Fibroblast of mammary gland (primary cell): ENCODE measurements around the gene TEX44.
A peak's percentile ranks its signal among the peaks of the same experiment; 100 is the strongest.
"Not testable (repeated sequence)": the region's sequence is repeated elsewhere in the genome, so short reads cannot be mapped to it uniquely, and the experiment has no call there.

Source experiments
- DNase-seq: peaks from one replicate; pipeline ENCODE4 v3.0.0-alpha.2; 2010; ENCODE audit warnings: low read depth
- H3K4me3 ChIP-seq: 2 replicates; pipeline ENCODE4 v1.5.1; 2011; ENCODE audit warnings: low read depth, mild to moderate bottlenecking, low read length, moderate library complexity; ENCODE audit not compliant: control insufficient read depth
- TF ChIP-seq, protein P1 (sequence below): conservative IDR thresholded peaks from 2 replicates; pipeline ENCODE4 v1.5.1; 2011; ENCODE audit warnings: low read depth, low read length, inconsistent platforms; ENCODE audit not compliant: control insufficient read depth, insufficient read depth

Gene TEX44

DNA sequence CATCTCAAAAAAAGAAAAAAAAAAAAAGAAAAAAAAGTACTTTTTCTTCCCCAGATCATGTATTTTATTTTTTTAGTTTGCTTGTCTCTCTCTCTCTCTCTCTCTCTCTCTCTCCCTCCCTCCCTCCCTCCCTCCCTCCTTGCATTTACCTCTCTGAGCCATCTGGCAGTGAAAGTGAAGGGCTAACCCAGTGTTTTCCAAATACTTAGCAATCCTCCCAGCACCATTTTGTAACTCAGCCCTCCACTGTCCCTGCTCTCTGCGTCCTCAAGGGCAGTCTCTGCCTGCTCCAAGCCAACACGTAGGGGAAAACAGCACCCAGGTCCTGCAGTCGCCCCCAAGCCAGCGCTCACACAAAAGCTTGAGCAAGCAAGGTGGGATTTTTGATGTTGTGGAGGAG is 19.6 kb upstream of the TEX44 start:
- H3K4me3 ChIP-seq, result no peak overlapping the region
- DNase-seq, result no peak
- TF ChIP-seq, protein P1, sequence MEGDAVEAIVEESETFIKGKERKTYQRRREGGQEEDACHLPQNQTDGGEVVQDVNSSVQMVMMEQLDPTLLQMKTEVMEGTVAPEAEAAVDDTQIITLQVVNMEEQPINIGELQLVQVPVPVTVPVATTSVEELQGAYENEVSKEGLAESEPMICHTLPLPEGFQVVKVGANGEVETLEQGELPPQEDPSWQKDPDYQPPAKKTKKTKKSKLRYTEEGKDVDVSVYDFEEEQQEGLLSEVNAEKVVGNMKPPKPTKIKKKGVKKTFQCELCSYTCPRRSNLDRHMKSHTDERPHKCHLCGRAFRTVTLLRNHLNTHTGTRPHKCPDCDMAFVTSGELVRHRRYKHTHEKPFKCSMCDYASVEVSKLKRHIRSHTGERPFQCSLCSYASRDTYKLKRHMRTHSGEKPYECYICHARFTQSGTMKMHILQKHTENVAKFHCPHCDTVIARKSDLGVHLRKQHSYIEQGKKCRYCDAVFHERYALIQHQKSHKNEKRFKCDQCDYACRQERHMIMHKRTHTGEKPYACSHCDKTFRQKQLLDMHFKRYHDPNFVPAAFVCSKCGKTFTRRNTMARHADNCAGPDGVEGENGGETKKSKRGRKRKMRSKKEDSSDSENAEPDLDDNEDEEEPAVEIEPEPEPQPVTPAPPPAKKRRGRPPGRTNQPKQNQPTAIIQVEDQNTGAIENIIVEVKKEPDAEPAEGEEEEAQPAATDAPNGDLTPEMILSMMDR, result no peak

DNA sequence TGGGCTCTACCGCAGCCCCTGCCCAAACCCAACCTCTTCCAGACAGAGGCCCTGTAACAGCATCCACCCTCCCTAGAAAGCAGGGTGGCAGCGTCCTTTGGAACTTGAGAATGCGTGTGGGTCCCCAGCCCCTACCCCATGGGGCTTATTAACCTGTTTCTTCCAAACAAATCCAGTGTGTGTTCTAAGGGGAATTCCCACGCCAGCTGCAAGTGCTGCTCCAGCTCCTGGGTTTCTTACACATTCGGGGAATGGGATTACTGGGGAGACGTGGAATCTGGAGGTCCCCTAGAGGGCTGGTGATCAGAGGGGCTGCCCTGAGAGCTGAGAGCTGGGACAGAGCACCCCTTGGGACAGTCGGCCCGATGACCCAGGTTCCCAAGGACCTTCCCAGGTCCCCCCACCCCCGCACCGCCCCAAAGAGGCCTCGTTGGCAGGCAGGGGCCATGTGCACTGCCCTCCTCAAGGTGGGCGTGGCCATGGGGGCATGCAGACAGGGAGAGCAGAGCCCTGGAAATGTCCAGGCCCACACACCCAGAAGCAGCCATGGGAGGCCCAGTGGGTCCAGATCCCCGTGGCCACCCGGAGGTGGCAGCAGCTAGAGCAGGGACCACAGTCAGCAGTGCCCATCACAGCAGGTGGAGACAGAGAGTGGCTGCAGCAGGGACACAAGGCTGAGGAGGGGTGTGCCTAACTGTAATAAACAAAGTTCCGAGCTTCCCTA is 18.8 kb upstream of the TEX44 start:
- TF ChIP-seq, protein P1, result no peak
- no peak for DNase-seq
- H3K4me3 ChIP-seq, result no peak overlapping the region

DNA sequence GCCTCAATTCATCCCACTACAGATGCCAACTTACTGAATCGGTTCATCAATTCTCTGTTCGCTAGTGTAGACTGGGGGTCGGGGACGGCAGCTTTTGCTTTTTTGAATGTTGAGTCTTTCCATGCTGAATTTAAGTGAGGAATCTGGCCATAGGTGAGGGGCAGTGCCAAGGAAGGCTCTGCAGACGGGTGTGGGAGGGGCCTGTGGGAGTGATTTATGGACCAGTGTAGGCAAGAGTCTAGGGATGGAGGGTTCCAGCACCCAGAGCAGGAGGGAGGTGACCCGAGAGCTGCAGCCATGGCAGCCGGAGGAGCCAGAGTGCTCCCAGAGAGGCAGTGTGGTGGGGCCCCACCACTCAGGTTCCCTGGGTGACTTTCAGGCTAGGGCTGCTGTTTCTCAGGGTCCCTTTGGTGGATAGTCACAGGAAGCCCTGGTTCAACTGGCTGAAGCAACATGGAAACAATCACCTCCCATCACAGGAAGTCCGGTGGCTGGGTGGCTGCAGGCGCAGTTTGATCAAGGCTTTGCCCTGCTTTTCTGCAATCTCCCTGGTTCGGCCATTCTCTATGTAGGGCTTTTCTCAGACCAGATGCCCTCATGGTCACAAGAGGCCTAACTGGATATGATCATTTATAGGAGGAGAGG is 16.9 kb upstream of the TEX44 start:
- no peak for DNase-seq
- no peak overlapping the region for H3K4me3 ChIP-seq
- TF ChIP-seq, protein P1, result no peak

DNA sequence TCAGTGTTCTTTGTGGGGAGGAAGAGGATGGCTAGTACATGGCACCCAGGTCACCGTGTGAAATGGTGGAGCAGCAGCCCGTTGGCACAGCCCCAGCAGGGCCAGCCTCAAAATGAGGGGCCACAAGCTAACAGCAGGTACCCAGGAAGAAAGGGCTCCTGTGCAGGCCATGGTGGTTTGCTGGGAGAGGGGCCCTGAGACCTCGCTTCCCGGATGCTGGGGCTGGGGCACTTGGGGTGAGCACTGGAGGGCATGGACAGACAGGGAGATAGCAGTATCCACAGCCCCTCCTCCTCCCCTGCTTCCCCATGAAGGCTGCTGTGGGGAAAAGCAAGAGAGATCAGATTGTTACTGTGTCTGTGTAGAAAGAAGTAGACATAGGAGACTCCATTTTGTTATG is 16.2 kb upstream of the TEX44 start:
- TF ChIP-seq, protein P1, result no peak
- H3K4me3 ChIP-seq, result no peak overlapping the region
- DNase-seq, result no peak

DNA sequence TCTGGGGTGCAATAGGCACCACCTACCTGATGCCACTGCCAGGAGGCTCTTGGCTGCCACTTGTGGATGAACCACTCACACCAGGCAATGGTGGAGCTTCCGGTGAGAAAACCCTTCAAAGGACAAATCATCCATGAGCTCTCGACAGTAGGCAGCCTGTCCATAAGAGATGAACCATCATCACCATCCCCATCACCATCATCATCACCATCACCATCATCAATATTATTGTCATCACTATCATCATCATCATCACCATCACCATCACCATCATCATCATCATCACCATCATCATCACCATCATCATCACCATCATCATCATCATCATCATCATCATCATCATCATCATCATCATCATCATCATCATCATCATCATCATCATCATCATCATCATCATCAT is 14.0 kb upstream of the TEX44 start:
- not testable (repeated sequence) for DNase-seq, H3K4me3 ChIP-seq

DNA sequence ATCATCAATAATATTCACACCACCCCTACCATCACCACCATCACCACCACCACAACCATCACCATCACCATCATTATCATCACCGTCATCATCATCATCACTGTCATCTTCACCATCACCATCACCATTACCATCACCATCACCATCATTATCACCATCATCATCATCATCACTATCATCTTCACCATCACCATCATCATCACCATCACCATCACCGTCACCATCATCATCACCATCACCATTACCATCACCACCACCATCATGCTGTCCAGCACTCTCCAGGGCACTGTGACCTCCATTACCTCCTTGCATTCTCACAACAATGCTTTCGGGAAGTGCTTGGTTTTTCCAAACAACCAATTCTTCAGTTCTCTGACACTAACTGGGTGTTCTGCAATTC is 13.1 kb upstream of the TEX44 start:
- TF ChIP-seq, protein P1, result no peak
- DNase-seq, result no peak
- no peak overlapping the region for H3K4me3 ChIP-seq

DNA sequence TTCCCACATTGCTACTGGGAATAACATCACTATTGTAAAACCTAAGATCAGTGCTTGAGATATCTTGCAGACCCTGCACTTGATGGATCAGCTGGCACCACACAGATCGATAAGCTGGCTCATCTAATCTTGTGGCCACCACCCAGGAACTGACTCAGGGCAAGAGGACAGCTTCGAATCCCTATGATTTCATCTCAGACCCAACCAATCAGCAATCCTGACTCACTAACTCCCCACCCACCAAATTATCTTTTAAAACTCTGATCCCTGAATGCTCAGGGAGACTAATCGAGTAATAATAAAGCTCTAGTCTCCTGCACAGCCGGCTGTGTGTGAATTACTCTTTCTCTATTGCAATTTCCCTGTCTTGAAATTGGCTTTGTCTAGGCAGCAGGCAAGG is 11.3 kb upstream of the TEX44 start:
- TF ChIP-seq, protein P1, result no peak
- DNase-seq, result peak; percentile 11
- no peak overlapping the region for H3K4me3 ChIP-seq
